BJ (cell line): Measurements from ENCODE around the gene KCND3. TPM values are rescaled to one million over a fixed set of nuclear protein-coding genes. Genes with fewer than 3 reads are reported as not detected.

Experiments
- CTCF ChIA-PET: fragments of 350-600 bp; formaldehyde crosslinking; extraction: SDS; loops from one replicate; lab custom pipeline; 2021; ENCODE audit warnings: antibody characterized with exemption, inconsistent platforms; lab: Yijun Ruan, JAX
- POLR2A ChIA-PET: fragments of 300-600 bp; sonication (Branson Sonifier 250); formaldehyde crosslinking; extraction: SDS; loops from one replicate; lab custom pipeline; 2021; ENCODE audit warnings: antibody characterized with exemption; lab: Charles Lee
- DNase-seq: peaks from one replicate; pipeline ENCODE4 v3.0.0-alpha.2; 2011; ENCODE audit warnings: low read depth
- H3K27me3 ChIP-seq: 2 replicates; pipeline ENCODE4 v1.6.0; 2011; ENCODE audit warnings: low read length; ENCODE audit not compliant: control insufficient read depth, insufficient read depth
- H3K36me3 ChIP-seq: 2 replicates; pipeline ENCODE4 v1.5.1; 2011; ENCODE audit warnings: low read length; ENCODE audit not compliant: control insufficient read depth, insufficient read depth
- H3K4me3 ChIP-seq: 2 replicates; pipeline ENCODE4 v1.5.1; 2011; ENCODE audit warnings: low read depth, mild to moderate bottlenecking, control low read depth, low read length
- CTCF ChIP-seq: IDR thresholded peaks from 2 replicates; pipeline ENCODE4 v1.5.1; 2011; ENCODE audit warnings: low read depth, mild to moderate bottlenecking, control low read depth, inconsistent platforms, low read length, moderate library complexity; ENCODE audit not compliant: insufficient read depth
- polyA plus RNA-seq: library from polyadenylated mRNA; depleted of rRNA; stranded (reverse); fragments of >200 nt; gene quantifications from 2 replicates; pipeline ENCODE4 v1.2.3, GENCODE V29; 2011

Gene KCND3
- polyA plus RNA-seq, 1 experiment = 3.6 TPM

- Histone ChIP-seq H3K36me3 (no peaks in the 10 kb centered on the region), H3K4me3 (no peak overlapping the region), H3K27me3 (no peaks in the 10 kb centered on the region)
- CTCF ChIA-PET = no interaction called here
- POLR2A ChIA-PET = no interaction called here
- no peak for TF ChIP-seq CTCF
- no peak for DNase-seq
Measured at GRCh38 chr1:111843177-111843576, 146.3 kb downstream of the KCND3 start.

- Histone ChIP-seq H3K36me3 (no peaks in the 10 kb centered on the region), H3K27me3 (no peaks in the 10 kb centered on the region), H3K4me3 (no peak overlapping the region)
- ChIA-PET POLR2A (no interaction called here), CTCF (no interaction called here)
- TF ChIP-seq CTCF = no peak
- DNase-seq = no peak
Measured at GRCh38 chr1:111842411-111842810, 147.1 kb downstream of the KCND3 start.

- TF ChIP-seq CTCF = no peak
Measured at GRCh38 chr1:111841746-111842145, 147.7 kb downstream of the KCND3 start.

GRCh38 chr1:111841189-111841588, 148.3 kb downstream of the KCND3 start:
- no peak overlapping the region for H3K4me3 ChIP-seq
- no peaks in the 10 kb centered on the region for H3K36me3 ChIP-seq
- ChIA-PET CTCF (interaction anchor here (1.0 kb wide), 1 partner anchor 8 kb away, joined by 3 read pairs; no protein-coding TSS in a partner anchor), POLR2A (no interaction called here)
- DNase-seq = no peak
- TF ChIP-seq CTCF = no peak
- H3K27me3 ChIP-seq = no peaks in the 10 kb centered on the region

More at GRCh38 chr1:111841746-111842145, 147.7 kb downstream of the KCND3 start:
- H3K36me3 ChIP-seq = no peaks in the 10 kb centered on the region
- no peaks in the 10 kb centered on the region for H3K27me3 ChIP-seq
- H3K4me3 ChIP-seq = no peak overlapping the region
- POLR2A ChIA-PET = no interaction called here
- CTCF ChIA-PET = no interaction called here
- no peak for DNase-seq

- TF ChIP-seq CTCF = no peak
- DNase-seq = no peak
- CTCF ChIA-PET = interaction anchor here (1.0 kb wide), 1 partner anchor 11 kb away, joined by 3 read pairs; no protein-coding TSS in a partner anchor
- Histone ChIP-seq H3K36me3 (no peaks in the 10 kb centered on the region), H3K27me3 (no peaks in the 10 kb centered on the region), H3K4me3 (no peak overlapping the region)
- POLR2A ChIA-PET = no interaction called here
Measured at GRCh38 chr1:111837393-111837792, 152.1 kb downstream of the KCND3 start.
